Left lung (tissue), 10 donors: Measurements from ENCODE around the gene SLC45A2. TPM values are rescaled to one million over a fixed set of nuclear protein-coding genes. Genes with fewer than 3 reads are reported as not detected.

Experiments
- ATAC-seq: fragments of 200-7000 bp; cut with Tn5 transposase; one replicate; pipeline ENCODE4 v1.9.1; 2020; ENCODE audit warnings: moderate library complexity
- DNase-seq, 4 donors: peaks; one replicate each; pipeline ENCODE4 v3.0.0-alpha.2; 2013 to 2020
- H3K27ac ChIP-seq, 2 donors: fragments of 200-600 bp; sonication (generic) in 1 of 2; one replicate each; pipeline versions ENCODE4 v1.5.0 to v1.8.0; 2020 to 2021
- H3K27me3 ChIP-seq, 2 donors: fragments of 200-600 bp; sonication (generic) in 1 of 2; one replicate each; pipeline versions ENCODE4 v1.5.0 to v1.8.0; 2020 to 2021
- H3K36me3 ChIP-seq, 2 donors: fragments of 200-600 bp; sonication (generic) in 1 of 2; one replicate each; pipeline versions ENCODE4 v1.5.0 to v1.8.0; 2020 to 2021
- H3K4me1 ChIP-seq, 2 donors: fragments of 200-600 bp; one replicate each; pipeline ENCODE4 v1.8.0; 2021
- H3K4me3 ChIP-seq, 2 donors: fragments of 200-600 bp; sonication (generic) in 1 of 2; one replicate each; pipeline versions ENCODE4 v1.5.0 to v1.8.0; 2020 to 2021; ENCODE audit warnings: mild to moderate bottlenecking in 1 of 2
- H3K9me3 ChIP-seq, 2 donors: fragments of 200-600 bp; sonication (generic) in 1 of 2; one replicate each; pipeline versions ENCODE4 v1.5.0 to v1.8.0; 2020 to 2021
- CTCF ChIP-seq, 2 donors: fragments of 200-600 bp; sonication (generic) in 1 of 2; IDR thresholded peaks; one replicate each; pipeline versions ENCODE4 v1.5.0 to v1.8.0; 2021; ENCODE audit warnings: antibody characterized with exemption in 2 of 2
- intact Hi-C, 2 donors: fragments of 100-400 bp; cut with DNase I; formaldehyde crosslinking; loops; one replicate each; pipeline versions ENCODE4 v1.11.2 to v1.14.2; 2022
- polyA plus RNA-seq, 6 donors: library from polyadenylated mRNA; unstranded; fragments of 120-200 nt; gene quantifications; one replicate each; pipeline ENCODE4 v1.2.1, GENCODE V29; 2013; ENCODE audit not compliant: insufficient read length in 6 of 6
- total RNA-seq, 2 donors: library from RNA; stranded (reverse); fragmentation: NEBNext Ultra II Directional; extraction: Animal tissue kit (Norgen Biotek cat#: 25700); gene quantifications; one replicate each; pipeline ENCODE4 v1.2.1, GENCODE V29; 2021
- donor health status: DM: no; HTN: yes; CAD: no.
- donor health status: DM: no; HTN: no; CAD: no.

SLC45A2 gene
- total and polyA plus RNA-seq, 8 donors: 0.08 to 0.42 (median 0.12) TPM; not detected in 3

DNA sequence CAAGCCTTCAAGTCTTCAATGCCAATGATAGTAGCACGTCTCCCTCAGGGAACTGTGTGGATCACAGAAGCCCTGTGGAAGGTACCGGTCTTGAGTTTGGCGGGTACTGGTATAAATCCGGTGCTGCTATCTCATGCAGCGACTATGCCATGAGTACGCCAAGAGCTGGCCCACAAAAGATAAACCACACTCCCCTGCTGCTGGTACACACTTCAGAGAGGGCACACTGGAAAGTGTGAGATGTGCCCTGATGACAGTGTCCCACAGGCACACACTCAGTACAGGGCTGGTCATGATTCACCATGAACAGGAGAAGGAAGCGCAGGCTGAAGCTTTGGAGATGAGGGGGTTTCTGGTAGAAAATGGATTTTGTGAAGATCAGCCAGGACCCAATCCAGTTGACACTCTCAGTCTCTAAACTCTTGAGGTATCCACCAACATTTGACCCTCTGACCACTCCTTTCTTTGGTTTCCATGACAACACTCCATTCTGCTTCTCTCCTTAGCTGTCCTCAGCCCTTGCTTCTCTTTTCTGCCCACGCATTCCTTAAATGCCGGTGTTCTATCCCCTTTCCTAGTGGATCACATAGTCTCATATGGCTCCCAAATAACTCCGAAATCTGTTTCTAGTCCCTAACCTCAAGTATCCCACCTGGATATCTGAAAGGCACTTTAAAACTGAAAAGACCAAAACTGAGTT, 18.3 kb upstream of the SLC45A2 start:
- no peak for TF ChIP-seq CTCF (IDR thresholded peaks at IDR 0.05)
- Histone ChIP-seq H3K9me3 (no peaks in the 10 kb centered on the region), H3K27me3 (no peaks in the 10 kb centered on the region), H3K4me3 (no peak overlapping the region), H3K4me1 (peaks cover 4 to 21% of the 10 kb centered on the region in 2 donors), H3K36me3 (peaks cover 0 to 4% of the 10 kb centered on the region in 2 donors), H3K27ac (peak overlapping the region in 1 of 2 donors; percentile 82)
- intact Hi-C loops: no loop called here
- DNase-seq (no peak), ATAC-seq (no peak)

- intact Hi-C loops: no loop called here
- Histone ChIP-seq H3K9me3 (no peaks in the 10 kb centered on the region), H3K4me1 (peaks cover 0 to 9% of the 10 kb centered on the region in 2 donors), H3K4me3 (no peak overlapping the region), H3K36me3 (peaks cover 0 to 4% of the 10 kb centered on the region in 2 donors), H3K27ac (peak overlapping the region; percentile 73 to 82), H3K27me3 (no peaks in the 10 kb centered on the region)
- peak; percentile 90 for ATAC-seq
- DNase-seq: peak; percentile 59 to 86 (median 68)
- no peak for TF ChIP-seq CTCF (IDR thresholded peaks at IDR 0.05)
Observed at GRCh38 chr5:34001241-34001841, 16.8 kb upstream of the SLC45A2 start.

- Histone ChIP-seq H3K27me3 (no peaks in the 10 kb centered on the region), H3K4me3 (no peak overlapping the region), H3K9me3 (no peaks in the 10 kb centered on the region), H3K36me3 (peaks cover 0 to 4% of the 10 kb centered on the region in 2 donors), H3K27ac (no peak overlapping the region), H3K4me1 (peaks cover 0 to 6% of the 10 kb centered on the region in 2 donors)
- DNase-seq: no peak
- no peak for TF ChIP-seq CTCF (IDR thresholded peaks at IDR 0.05)
- ATAC-seq: no peak
- intact Hi-C loops: no loop called here
Observed at GRCh38 chr5:33999978-34000377, 15.5 kb upstream of the SLC45A2 start.

DNA sequence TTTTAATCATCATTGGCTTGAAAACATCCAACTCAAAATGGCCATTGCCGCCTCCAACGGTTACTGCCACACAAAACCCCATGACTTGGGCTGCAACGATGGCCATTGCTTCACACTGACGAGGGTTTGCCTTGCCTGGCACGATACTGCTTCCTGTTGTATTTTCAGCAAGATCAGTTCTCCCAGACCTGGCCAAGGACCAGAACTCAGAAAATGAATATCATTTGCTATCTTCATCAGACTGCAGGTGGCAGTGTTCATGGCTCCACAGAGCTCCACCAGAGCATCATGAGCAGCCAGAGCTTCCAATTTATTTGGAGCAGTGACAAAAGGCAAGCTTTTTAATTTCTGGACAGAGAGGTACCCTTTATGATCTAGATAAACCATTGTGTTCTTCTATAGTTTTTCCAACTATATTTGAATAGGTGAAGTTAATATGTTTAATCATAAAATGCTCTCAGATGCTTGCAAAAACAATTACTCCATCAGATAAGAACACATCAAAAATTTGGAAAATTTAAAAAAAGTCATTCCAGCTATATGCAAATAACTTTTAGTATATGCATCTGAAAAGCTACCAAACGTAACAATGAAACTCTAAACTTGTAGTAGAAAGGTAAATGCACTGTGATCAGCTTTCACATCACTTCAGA, 13.0 kb upstream of the SLC45A2 start:
- DNase-seq (peak; percentile 36 to 81 (median 57)), ATAC-seq (peak; percentile 74)
- H3K27ac ChIP-seq: no peak overlapping the region
- H3K4me3 ChIP-seq: no peak overlapping the region
- H3K9me3 ChIP-seq: no peaks in the 10 kb centered on the region
- H3K4me1 ChIP-seq: peaks cover 0 to 6% of the 10 kb centered on the region in 2 donors
- no peaks in the 10 kb centered on the region for H3K27me3 ChIP-seq
- H3K36me3 ChIP-seq: peaks cover 0 to 12% of the 10 kb centered on the region in 2 donors
- peak; percentile 23 to 52 for TF ChIP-seq CTCF (IDR thresholded peaks at IDR 0.05)
- intact Hi-C loops: no loop called here

GRCh38 chr5:33995865-33996264, 11.4 kb upstream of the SLC45A2 start:
- intact Hi-C loops: no loop called here

More at GRCh38 chr5:33995865-33996264, 11.4 kb upstream of the SLC45A2 start:
- no peak for TF ChIP-seq CTCF (IDR thresholded peaks at IDR 0.05)
- no peaks in the 10 kb centered on the region for H3K9me3 ChIP-seq
- DNase-seq (no peak), ATAC-seq (no peak)
- H3K27ac ChIP-seq: no peak overlapping the region
- H3K4me3 ChIP-seq: no peak overlapping the region
- H3K27me3 ChIP-seq: no peaks in the 10 kb centered on the region
- H3K4me1 ChIP-seq: peaks cover 0 to 3% of the 10 kb centered on the region in 2 donors
- peaks cover 0 to 12% of the 10 kb centered on the region in 2 donors for H3K36me3 ChIP-seq
